OCI-LY7 (cell line): ENCODE measurements around the gene LMOD2. TPM values are rescaled to one million over a fixed set of nuclear protein-coding genes. Genes with fewer than 3 reads are reported as not detected.

Source experiments
- BruUV-seq: library from RNA; stranded (reverse); fragments of 400-500 nt; replicated peaks from 2 replicates; lab custom pipeline; 2021; lab: Mats Ljungman, UMichigan
- CTCF ChIA-PET: fragments of 300-600 bp; sonication (Branson Sonifier 250); formaldehyde crosslinking; loops from one replicate; lab custom pipeline; 2022; ENCODE audit warnings: antibody characterized with exemption; ENCODE audit not compliant: unreplicated experiment; lab: Charles Lee
- POLR2A ChIA-PET: fragments of 300-600 bp; sonication (Branson Sonifier 250); formaldehyde crosslinking; loops from one replicate; lab custom pipeline; 2022; ENCODE audit warnings: antibody characterized with exemption; lab: Charles Lee
- DNase-seq: peaks from one replicate; pipeline ENCODE4 v3.0.0-alpha.2; 2015; ENCODE audit warnings: low spot score
- H2AFZ ChIP-seq: fragments of 200-600 bp; sonication (generic), shearing (Covaris generic); 2 replicates; pipeline ENCODE4 v1.6.1; 2014; ENCODE audit warnings: mild to moderate bottlenecking, antibody characterized with exemption, low read length, moderate library complexity
- H3K27ac ChIP-seq: fragments of 200-600 bp; sonication (generic); 2 replicates; pipeline ENCODE4 v1.5.1; 2014; ENCODE audit warnings: mixed run types, low read depth, mild to moderate bottlenecking, moderate library complexity, low read length, inconsistent platforms; ENCODE audit not compliant: poor library complexity, severe bottlenecking
- H3K36me3 ChIP-seq: fragments of 200-600 bp; sonication (generic); 2 replicates; pipeline ENCODE4 v1.6.1; 2014; ENCODE audit warnings: mild to moderate bottlenecking, antibody characterized with exemption, low read length, moderate library complexity, mixed read lengths; ENCODE audit not compliant: insufficient read depth
- H3K4me1 ChIP-seq: fragments of 200-600 bp; sonication (generic); 2 replicates; pipeline ENCODE4 v1.5.1; 2014; ENCODE audit warnings: mild to moderate bottlenecking, low read length; ENCODE audit not compliant: insufficient read depth, poor library complexity, severe bottlenecking
- H3K4me2 ChIP-seq: fragments of 200-600 bp; sonication (generic); 2 replicates; pipeline ENCODE4 v1.6.1; 2014; ENCODE audit warnings: mild to moderate bottlenecking, low read length
- H3K4me3 ChIP-seq: fragments of 200-600 bp; sonication (generic); 2 replicates; pipeline ENCODE4 v1.5.1; 2014; ENCODE audit warnings: mild to moderate bottlenecking, low read depth, low read length; ENCODE audit not compliant: poor library complexity, severe bottlenecking
- H3K79me2 ChIP-seq: fragments of 200-600 bp; sonication (generic); 2 replicates; pipeline ENCODE4 v1.6.1; 2016; ENCODE audit warnings: low read depth, mild to moderate bottlenecking, low read length, moderate library complexity, mixed read lengths; ENCODE audit not compliant: insufficient read depth
- H3K9me2 ChIP-seq: fragments of 200-600 bp; sonication (generic); 2 replicates; pipeline ENCODE4 v1.6.1; 2016; ENCODE audit warnings: mild to moderate bottlenecking, low read length, mixed read lengths; ENCODE audit not compliant: insufficient read depth
- H3K9me3 ChIP-seq: fragments of 200-600 bp; sonication (generic); 2 replicates; pipeline ENCODE4 v1.6.1; 2014; ENCODE audit warnings: mild to moderate bottlenecking, mixed run types, low read length, mixed read lengths
- H4K20me1 ChIP-seq: fragments of 200-600 bp; sonication (generic); 2 replicates; pipeline ENCODE4 v1.6.1; 2014; ENCODE audit warnings: mild to moderate bottlenecking, antibody characterized with exemption, low read length, moderate library complexity, mixed read lengths; ENCODE audit not compliant: insufficient read depth
- CTCF ChIP-seq: fragments of 200-600 bp; sonication (generic); conservative IDR thresholded peaks from 2 replicates; pipeline ENCODE4 v1.5.1; 2014; ENCODE audit warnings: mild to moderate bottlenecking, antibody characterized with exemption, low read length, moderate library complexity, mixed read lengths
- EZH2phosphoT487 ChIP-seq: fragments of 200-600 bp; sonication (generic); IDR thresholded peaks from 2 replicates; pipeline ENCODE4 v1.6.1; 2018; ENCODE audit warnings: low read depth, borderline replicate concordance, mild to moderate bottlenecking, mixed run types, antibody characterized with exemption, low read length, moderate library complexity, mixed read lengths
- intact Hi-C: fragments of 100-400 bp; cut with micrococcal nuclease; formaldehyde crosslinking; loops from one replicate; pipeline ENCODE4 v1.10.0; 2022; ENCODE audit not compliant: unreplicated experiment
- total RNA-seq, 2 experiments: library from RNA; depleted of rRNA in 1 of 2; stranded (reverse); fragments of >200 nt in 1 of 2; shearing (Covaris generic) in 1 of 2; gene quantifications; 2 replicates each; pipeline ENCODE4 v1.2.3, GENCODE V29; 2014 to 2022

Gene LMOD2
- total RNA-seq, 2 experiments from 2014 or later, result not detected

- no peaks in the 10 kb centered on the region for H3K36me3 ChIP-seq
- no peaks in the 10 kb centered on the region for H3K9me2 ChIP-seq
- H3K4me1 ChIP-seq, result no peaks in the 10 kb centered on the region
- H3K9me3 ChIP-seq, result no peaks in the 10 kb centered on the region
- no peak overlapping the region for H3K4me2 ChIP-seq
- H3K4me3 ChIP-seq, result no peak overlapping the region
- no peak for DNase-seq
- intact Hi-C loops, result no loop called here
- no peak overlapping the region for H2AFZ ChIP-seq
- no peaks in the 10 kb centered on the region for H4K20me1 ChIP-seq
- CTCF ChIA-PET, result interaction anchor here (0.6 kb wide), 1 partner anchor 100 kb away, joined by 8 read pairs; no protein-coding TSS in a partner anchor
- no peaks in the 10 kb centered on the region for H3K79me2 ChIP-seq
- TF ChIP-seq EZH2phosphoT487 (no peak), CTCF (no peak)
- POLR2A ChIA-PET, result interaction anchor here (0.9 kb wide), 1 partner anchor 94 kb away, joined by 4 read pairs; no protein-coding TSS in a partner anchor
- BruUV-seq, result no TSS peak
- H3K27ac ChIP-seq, result no peak overlapping the region
Observed at GRCh38 chr7:123663200-123663599, 7.5 kb downstream of the LMOD2 start.

GRCh38 chr7:123665157-123665556, 9.5 kb downstream of the LMOD2 start:
- POLR2A ChIA-PET, result interaction anchor here (0.9 kb wide), 1 partner anchor 25 kb away, joined by 3 read pairs; no protein-coding TSS in a partner anchor
- H3K9me3 ChIP-seq, result no peaks in the 10 kb centered on the region
- no peak overlapping the region for H2AFZ ChIP-seq
- no peaks in the 10 kb centered on the region for H3K79me2 ChIP-seq
- TF ChIP-seq CTCF, result no peak
- no peak for TF ChIP-seq EZH2phosphoT487
- no peak for DNase-seq
- no peaks in the 10 kb centered on the region for H3K36me3 ChIP-seq
- no peaks in the 10 kb centered on the region for H3K4me1 ChIP-seq
- H3K4me3 ChIP-seq, result no peak overlapping the region
- no TSS peak for BruUV-seq
- CTCF ChIA-PET, result no interaction called here
- no peak overlapping the region for H3K27ac ChIP-seq
- H4K20me1 ChIP-seq, result no peaks in the 10 kb centered on the region
- intact Hi-C loops, result no loop called here
- no peak overlapping the region for H3K4me2 ChIP-seq
- H3K9me2 ChIP-seq, result no peaks in the 10 kb centered on the region

- ChIA-PET CTCF (no interaction called here), POLR2A (interaction anchor here (0.9 to 1.0 kb wide), 2 partner anchors 12 to 24 kb away, joined by 3 to 4 read pairs; no protein-coding TSS in a partner anchor)
- Histone ChIP-seq H3K4me2 (no peak overlapping the region), H3K4me1 (no peaks in the 10 kb centered on the region), H2AFZ (no peak overlapping the region), H3K4me3 (no peak overlapping the region), H3K9me2 (no peaks in the 10 kb centered on the region), H3K27ac (no peak overlapping the region), H4K20me1 (no peaks in the 10 kb centered on the region), H3K79me2 (no peaks in the 10 kb centered on the region), H3K9me3 (no peaks in the 10 kb centered on the region), H3K36me3 (no peaks in the 10 kb centered on the region)
- BruUV-seq, result no TSS peak
- intact Hi-C loops, result no loop called here
- no peak for DNase-seq
- TF ChIP-seq CTCF (no peak), EZH2phosphoT487 (no peak)
Observed at GRCh38 chr7:123665896-123666295, 10.2 kb downstream of the LMOD2 start.
